NCI-H2196 (cell line): Measurements from ENCODE around the gene THUMPD1.
"Not testable (repeated sequence)": the region's sequence is repeated elsewhere in the genome, so short reads cannot be mapped to it uniquely, and the experiment has no call there.

ENCODE experiments used
- DNase-seq: peaks from one replicate; lab custom pipeline; 2025; ENCODE audit not compliant: unreplicated experiment; lab: John Stamatoyannopoulos, UW

Gene THUMPD1

DNA sequence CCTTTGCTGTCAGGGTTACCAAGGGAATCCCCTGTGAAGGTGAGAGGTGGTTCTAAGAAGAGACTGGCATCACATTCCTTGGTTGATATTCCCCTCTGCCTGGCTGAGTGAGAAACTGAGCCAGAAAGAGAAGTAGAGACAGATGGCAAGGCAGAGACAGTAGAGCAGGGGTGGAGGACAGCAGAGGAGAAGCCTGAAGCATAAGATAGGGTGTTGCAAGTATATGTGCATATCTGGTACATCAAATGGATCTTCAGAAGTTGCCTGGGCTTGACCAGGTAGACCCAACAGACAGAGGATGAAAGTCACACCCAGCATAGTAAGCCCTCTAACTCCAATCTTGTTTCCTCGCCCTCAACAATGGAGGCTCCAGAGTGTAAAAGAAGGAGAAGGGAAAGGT, 7.9 kb upstream of the THUMPD1 start:
- DNase-seq, result no peak

DNA sequence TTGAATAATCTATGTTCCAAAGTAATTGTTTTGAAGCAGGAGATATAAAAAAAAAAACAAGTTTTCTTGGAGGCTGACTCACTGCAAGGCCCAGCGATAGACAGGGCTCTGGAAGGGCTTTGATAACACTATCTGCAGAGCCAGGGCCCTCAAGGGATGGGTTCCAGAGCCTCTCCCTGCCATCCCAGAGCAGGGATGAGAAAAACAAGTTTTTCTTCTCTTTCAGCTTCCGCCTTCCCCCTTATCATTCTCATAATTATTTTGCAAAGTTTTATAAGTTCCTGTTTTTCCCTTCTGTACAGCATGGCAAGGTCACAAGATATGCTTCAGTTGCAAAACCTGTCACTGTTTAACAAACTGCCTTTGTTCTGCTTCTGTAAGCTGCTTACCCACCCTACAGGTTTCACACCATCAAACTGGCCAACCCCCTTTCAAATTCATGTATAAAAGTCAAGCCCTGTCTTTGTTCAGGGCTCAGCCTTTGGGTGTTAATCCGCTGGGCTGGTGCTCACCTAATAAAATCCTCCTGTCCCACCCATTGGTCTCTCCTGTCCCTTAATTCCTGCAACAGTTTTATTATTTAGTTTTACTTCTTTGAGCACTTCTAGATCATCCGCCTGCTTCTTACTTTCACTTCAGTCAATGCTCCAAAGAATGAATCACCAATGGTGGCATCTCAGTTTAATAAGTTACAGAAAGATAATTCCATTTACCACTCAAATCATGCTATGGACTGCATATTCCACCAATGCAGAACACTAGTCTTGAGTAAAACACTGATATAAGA, 5.6 kb upstream of the THUMPD1 start:
- DNase-seq, result no peak

DNA sequence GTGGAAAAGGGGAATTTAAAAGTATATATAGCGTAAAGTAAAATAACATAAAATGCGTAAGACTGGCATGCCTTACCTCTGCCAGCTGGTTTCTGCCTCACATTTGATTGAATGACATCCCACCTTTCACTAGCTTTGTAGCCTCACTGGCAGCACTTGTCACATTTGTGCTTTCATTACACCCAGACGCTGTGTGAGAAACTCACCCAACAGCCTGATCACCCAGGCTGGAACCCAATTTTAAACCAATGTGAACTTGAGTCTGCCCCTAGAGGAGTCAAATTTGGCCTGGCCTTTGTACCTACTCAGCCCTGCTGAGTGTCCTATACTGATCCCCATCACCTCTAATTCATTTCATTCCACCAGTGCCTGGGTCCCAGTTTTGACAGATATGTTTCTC, 4.8 kb upstream of the THUMPD1 start:
- DNase-seq, result no peak

DNA sequence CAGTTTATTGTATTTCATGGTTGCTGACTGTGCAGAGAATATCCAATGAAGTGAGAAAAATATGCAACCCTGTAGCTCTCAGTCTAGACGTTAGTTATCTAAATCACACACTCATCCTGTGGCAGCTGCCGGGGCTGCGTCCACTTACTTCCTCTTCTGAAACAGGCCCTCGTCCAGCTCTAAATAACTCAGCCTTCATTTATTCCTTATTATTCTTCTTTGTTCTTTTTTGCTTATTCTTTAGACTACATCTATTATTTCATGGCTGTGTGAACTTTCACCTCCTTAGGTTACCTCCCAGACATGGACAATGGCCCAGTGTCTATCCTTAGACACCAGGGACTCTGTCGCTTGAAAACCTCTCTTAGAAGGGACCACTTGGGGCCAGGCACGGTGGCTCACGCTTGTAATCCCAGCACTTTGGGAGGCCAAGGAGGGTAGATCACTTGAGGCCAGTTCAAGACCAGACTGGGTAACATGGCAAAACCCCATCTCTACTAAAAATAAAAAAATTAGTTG, 3.4 kb upstream of the THUMPD1 start:
- no peak for DNase-seq

DNA sequence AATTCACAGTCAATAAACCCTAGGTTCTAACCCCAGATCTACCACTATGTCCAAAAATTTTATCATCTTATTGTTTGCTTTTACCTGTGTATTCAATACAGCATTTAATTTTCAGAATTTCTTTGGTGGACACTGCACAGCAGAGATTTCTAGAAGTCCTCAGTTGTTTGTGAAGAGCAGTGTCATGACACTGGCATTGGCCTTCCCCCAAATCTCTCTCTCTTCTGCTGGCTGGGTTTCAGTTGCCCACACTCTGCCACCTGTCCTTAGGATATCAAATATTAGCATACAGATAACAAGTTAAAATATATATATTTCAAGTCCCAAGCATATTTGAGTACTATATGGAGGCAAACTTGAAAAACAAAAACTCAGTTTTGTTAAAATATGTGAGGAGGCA, 2.0 kb upstream of the THUMPD1 start:
- DNase-seq, result no peak

DNA sequence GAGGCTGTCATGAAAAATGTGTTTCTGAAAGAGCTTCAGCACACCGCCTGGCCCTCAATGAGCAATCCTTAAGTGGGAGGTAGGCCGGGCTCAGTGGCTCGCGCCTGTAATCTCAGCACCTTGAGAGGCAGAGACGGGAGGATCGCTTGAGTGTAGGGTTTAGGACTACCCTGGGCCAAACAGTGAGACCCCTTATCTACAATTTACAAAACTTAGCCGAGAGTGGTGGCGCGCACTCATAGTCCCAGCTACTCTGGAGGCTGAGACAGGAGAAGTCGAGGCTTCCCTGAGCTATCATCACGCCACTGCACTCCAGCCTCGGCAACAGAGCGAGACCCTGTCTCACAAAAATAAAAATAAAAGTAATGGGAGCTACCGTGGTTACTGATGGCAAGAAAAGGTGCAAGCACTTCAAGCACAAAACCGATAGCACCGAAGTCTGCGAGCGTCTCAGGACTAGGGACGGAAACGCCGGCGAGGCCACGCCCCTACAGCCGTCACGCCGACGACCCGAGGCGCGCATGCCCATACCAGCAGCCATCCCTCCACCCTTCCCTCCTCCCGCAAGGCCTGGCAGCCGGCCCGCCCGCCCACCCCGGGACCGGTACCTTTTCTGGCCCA, 607 bp downstream of the THUMPD1 start:
- peak; percentile 82 for DNase-seq

DNA sequence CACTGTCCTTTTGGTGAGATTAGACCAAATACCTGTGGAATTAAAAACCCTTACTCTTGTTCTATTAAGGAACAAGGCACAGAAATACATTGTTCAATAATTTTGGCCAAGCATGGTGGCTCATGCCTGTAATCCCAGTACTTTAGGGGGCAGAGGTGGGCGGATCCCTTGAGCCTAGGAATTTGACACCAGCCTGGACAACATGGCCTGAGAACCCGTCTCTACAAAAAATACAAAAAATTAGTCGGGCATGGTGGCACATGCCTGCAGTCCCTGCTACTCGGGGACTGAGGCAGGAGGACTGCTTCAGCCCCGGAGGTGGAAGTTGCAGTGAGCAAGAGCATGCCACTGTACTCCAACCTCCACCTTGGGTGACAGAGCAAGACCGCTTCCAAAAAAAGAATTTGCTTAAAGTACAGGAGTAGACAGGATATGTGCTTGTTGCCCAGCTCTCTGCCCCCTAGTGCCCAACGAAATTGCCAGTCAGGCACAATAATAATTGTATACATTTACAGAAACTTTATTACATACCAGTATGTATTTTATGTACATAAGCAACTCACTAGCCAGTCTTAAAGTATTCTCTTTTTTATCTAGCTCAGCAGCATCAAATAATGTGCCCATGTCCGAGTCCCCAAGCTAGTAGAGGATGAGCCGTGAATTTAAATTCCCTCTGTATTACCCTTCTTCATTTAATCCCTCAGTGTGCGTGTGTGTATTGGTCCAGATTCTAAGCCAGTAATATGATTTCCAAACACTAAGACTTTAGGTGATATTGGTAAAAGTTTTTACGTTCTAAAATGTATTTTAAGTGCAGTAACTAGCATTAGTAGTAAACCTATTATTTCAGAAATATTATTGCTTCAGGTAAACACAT, 1.4 kb downstream of the THUMPD1 start:
- DNase-seq, result peak; percentile 8

DNA sequence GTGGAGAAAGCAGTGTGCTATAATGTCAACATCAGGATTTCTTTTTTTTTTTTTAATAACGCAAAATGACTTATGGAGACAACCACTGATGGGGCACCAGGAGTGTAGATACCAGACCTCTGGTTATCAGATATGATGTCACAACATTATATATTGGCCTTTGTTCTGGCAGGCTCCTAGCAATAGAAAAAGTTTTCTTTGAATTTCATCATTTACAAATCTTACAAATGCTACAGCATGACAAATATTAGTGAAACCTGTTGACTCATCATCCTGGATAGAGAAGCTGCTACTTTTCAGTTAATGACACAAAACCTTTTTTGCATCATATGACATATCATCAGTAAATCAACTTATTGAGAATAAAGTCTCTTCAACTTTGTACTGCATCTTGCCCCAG, 6.1 kb downstream of the THUMPD1 start:
- no peak for DNase-seq

DNA sequence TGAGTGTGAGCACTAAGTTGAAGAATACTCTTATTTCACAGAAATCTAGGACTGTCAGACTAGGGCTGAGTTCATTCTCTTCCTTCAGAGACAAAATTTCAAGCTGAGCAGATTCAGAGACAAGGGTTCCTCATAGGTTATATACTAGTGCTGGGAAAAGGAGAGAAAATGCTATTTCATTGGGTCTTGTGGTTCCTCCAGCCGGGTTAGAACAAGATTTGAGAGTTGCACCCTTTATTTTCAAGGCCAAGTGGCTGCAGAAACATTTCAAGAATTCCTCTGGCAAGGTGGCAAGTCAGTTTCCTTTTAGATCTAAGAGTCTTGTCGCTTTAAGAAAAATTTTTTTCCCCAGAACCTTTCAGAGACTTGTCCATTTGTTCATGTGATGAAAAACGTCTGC, 6.8 kb downstream of the THUMPD1 start:
- DNase-seq, result no peak

DNA sequence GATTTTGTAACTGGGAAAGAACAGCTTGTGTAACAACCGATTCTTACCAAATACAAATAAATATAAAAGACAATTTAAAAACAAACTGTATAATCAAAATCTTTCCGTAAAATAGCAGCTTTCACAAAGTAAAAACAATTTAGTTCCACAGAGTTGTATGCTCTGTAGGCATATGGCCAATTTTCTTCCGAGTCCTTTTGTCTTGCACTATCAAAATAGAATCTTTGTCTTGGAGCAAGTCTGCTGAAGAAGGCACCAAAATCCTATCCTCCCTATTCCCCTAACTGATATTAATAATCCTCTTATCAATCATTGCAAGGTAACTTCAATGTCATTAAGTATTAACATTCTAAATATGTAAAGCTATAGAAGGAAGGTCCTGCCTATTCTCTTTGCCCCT, 7.6 kb downstream of the THUMPD1 start:
- DNase-seq, result no peak

DNA sequence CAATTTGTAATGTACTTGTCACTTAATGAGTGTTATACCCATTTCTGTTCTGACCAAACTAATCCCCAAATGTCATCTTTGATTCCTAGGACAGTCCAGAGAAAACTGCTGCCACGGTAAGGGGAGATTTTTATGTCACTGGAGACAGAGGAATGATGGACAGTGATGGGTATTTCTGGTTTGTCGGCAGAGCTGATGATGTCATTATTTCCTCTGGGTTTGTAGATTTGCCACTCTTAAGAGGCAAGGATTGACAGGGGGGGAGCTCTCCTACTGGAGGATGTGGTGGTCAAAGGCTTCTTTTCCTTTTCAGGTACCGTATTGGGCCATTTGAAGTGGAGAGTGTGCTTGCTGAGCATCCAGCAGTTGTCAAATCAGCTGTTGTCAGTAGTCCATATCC, 12.5 kb downstream of the THUMPD1 start:
- no peak for DNase-seq

DNA sequence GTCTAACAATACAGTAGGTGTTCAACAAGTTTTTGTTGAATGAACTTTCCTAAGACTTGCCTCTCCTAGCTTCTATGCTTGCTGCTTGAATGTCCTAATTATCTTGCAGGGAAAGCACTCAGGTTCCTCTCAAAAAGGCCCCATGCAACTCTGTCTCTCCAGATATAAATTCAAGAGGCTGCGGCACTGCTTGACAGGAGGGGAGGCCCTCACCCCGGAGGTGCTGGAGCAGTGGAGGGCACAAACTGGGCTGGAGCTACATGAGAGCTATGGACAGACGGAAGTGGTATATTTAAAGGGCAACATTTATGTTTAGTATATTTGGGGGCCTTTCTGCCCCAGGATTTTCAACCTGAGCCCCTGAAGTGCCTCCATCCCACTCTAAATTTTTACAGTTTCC, 14.4 kb downstream of the THUMPD1 start:
- DNase-seq, result no peak

DNA sequence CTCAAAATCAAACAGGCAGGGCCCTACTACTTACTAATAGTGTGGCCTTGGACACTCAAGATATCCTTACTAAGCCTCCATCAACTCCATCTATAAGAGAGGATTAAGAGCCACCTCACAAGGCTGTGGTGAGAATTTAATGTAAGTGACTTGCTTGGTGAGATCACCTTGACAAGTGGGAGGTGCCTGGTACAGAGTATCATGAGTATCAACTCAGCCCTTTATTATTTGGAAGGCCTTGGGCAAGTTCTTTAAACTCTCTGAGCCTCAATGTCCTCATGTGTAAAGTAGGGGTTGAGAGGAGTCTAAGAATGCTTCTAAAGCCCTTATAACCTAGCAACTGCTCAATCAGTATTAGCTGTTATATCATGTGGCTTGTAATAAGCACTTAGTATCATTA, 15.0 kb downstream of the THUMPD1 start:
- no peak for DNase-seq

DNA sequence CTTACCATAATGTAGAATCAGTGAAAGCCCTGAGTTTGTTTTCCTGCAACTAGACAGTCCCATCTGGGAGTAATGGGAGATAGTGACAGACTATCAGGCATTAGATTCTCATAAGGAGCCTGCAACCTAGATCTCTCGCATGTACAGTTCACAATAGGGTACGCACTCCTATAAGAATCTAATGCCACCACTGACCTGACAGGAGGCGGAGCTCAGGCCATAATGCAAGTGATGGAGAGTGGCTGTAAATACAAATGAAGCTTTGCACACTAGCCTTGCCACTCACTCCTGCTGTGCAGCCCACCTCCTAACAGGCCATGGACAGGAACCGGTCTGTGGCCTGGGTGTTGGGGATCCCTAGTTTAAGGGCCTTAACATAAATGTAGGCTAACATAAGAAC, 21.4 kb downstream of the THUMPD1 start:
- no peak for DNase-seq

DNA sequence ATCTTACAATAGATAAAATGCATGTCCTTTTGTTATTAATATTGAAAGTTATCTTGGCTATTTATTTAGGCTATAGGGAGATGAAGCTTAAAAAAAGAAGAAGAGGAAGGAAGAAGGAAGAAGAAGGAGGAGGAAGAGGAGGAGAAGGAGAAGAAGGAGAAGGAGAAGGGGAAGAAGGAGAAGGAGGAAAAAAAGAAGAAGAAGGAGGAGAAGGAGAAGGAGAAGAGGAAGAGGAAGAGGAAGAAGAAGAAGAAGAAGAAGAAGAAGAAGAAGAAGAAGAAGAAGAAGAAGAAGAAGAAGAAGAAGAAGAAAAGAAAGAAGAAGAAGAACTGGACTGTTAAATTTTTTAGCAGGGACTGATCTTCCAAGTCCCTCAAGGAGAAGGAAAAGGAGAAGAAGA, 23.9 kb downstream of the THUMPD1 start:
- DNase-seq, result not testable (repeated sequence)

DNA sequence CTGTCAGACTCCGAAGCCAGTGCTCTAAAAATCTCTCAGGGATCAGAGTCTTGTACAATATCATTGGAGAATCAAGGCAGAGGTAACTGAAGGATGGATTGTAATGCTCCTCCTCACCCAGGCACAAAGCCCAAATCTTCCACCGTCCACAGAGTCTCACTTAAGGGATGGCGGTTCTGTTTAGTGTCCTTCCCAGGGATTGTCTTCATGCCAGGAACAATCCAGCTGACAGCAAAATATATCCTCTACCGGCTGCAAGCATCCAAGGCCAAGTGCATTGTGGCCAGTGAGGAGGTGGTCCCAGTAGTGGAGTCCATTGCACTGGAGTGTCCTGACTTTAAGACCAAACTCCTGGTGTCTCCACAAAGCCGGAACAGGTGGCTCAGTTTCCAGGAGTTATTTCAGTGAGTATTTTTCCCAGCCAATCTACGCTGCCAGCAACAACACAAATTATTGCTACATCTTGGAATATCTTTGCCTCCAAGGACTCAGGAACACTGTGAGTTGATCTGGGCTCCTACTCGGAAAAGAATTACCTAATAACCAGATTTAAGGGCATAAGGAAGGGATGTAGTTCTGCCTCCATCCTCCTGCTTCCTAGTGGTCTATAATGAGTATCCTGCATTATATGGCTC, 30.2 kb downstream of the THUMPD1 start:
- DNase-seq, result no peak

DNA sequence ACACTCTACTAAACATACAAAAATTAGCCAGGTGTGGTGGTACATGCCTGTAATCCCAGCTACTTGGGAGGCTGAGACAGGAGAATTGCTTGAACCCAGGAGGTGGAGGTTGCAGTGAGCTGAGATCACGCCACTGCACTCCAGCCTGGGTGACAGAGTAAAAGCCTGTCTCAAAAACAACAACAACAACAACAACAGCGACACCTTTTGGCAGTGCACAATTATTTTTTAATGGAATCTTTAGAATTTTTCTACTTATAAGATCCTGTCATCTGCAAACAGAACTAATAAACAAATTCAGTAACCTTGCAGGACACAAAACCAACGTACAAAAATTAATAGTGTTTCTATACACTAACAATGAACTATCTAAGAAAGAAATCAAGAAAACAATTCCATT, 33.5 kb downstream of the THUMPD1 start:
- DNase-seq, result not testable (repeated sequence)

DNA sequence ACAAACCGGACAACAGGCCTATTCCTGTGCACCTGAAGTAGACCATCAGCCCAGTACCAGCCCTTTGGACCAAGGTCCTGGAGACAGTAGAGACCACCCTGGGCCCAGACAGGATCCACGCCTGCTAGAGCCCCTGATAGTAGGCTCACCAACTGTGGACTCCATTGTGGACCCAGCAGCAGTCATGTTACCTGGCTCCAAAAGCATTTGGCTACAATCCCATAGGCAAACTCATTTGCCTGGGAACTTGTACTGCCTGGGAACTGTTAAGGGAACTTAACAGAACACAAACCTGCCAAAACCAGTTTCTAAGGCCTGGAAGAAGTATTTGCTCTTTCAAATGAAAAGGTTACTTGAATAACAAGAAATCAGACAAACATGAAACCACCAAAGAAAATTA, 34.2 kb downstream of the THUMPD1 start:
- DNase-seq, result no peak

DNA sequence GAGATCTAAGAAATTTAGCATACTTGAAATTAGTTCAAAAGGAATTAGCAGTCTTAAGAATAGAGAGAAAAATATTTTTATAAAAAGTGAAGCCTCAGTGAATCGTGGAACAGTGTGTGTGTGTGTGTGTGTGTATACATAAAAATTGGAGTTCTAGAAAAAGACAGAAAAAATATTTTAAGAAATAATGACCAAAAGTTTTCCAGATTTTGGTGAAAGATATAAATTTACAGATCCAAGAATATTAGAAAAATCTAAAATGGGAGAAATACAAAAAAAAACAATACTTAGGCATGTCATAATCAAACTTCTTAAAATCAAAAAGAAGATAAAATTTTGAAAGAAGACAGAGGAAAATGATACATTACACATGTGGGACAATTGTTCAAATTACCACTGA, 35.6 kb downstream of the THUMPD1 start:
- not testable (repeated sequence) for DNase-seq

DNA sequence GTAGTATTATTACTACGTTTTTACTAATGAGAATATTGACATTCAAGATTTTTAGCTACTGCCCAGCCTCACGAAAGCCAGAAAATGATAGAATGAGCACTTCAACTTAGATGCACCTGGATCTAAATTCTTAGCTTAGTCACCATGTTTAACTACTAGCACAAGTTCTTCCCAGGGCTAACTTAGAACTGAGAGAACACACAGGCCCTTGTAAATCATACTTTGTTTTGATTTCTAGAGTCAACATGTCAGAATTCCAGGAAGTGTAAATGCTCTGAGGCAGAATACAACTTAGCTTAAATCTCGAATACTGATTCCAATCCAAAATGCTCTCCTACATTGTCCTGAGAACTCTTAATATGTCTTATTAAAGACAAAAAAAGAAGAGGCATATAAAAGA, 37.3 kb downstream of the THUMPD1 start:
- no peak for DNase-seq

DNA sequence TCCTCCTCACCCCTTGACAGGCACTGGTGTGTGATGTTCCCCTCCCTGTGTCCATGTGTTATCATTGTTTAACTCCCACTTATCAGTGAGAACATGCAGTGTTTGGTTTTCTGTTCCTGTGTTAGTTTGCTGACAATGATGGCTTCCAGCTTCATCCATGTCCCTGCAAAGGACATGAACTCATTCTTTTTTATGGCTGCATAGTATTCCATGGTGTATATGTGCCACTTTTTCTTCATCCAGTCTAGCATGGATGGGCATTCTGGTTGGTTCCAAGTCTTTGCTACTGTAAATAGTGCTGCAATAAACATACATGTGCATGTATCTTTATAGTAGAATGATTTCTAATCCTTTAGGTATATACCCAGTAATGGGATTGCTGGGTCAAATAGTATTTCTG, 39.9 kb downstream of the THUMPD1 start:
- not testable (repeated sequence) for DNase-seq
